ENCODE results near the gene MCM9.

The MCM9 gene

DNA sequence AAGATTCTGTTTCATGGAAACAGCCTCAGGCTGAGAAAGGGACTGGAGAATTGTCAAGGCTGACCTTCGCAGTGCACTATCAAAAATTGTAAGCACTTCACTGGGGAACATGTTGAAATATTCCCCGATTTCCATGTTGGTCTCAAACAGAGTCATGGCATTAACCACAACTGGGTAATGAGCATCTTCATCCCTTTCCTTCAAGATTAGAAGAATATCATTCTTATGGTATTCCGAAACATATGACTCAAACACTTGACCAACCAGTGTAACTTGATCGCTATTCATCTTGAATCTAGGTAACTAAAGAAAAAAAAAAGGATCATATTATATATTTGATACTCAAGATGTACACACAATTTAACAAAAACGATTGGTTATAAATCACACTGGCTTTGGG, 3.5 kb downstream of the MCM9 start:
- no peak for DNase-seq

DNA sequence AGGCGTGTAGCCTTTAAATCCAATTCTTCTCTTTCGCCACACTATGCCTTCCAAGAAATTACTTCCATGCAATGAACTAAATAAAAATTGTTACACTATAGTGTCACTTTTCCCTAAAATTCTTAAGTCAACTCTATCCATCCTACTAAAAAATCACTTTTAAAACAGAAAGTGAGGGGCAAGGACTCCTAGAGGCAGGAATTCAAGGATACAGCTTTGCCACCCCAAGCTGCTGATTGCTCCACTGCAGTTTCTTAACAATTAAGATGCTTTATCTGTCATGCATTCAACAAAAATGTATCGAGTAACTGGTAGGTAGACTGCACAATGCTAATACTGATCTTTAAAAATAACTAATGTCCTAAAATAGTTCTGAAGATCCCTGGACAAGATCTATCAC, 4.3 kb downstream of the MCM9 start:
- DNase-seq: no peak

DNA sequence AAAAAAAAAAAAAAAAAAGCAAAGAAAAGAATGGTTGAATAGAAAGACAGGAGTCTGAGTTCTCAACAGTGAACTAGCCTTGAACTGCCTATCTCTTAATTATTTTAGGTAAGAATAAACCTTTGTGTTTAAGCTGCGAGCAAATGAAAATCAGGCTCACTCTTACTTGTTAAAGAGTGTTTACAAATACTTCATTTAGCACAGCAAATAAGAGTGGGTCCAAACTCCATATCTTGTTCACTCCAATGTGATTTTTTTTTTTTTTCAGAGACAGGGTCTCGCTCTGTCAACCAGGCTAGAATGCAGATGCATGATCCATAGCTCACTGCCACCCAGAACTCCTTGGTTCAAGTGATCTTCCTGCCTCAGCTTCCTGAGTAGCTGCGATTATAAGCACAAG, 11.9 kb downstream of the MCM9 start:
- no peak for DNase-seq

- DNase-seq: no peak
Measured at GRCh38 chr6:118921084-118921483, 13.9 kb downstream of the MCM9 start.

DNA sequence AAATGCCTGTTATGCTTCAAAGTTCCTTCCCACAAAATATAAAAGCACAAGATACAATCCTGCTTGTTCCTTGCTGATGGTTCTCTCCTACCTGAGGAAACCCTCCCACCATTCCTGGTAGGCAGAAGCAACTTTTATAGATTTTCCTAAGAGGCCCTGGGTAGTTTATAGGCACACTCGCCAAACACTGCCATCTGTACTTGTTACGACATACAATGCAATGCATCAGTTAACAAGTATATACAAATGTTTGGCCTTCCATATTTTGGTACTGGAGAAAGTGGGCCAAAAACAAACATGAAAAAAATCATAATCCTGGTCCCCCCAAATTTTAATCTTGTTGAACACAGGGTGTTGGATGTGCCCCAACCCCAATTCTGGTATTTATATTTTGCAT, 16.6 kb downstream of the MCM9 start:
- no peak for DNase-seq

DNA sequence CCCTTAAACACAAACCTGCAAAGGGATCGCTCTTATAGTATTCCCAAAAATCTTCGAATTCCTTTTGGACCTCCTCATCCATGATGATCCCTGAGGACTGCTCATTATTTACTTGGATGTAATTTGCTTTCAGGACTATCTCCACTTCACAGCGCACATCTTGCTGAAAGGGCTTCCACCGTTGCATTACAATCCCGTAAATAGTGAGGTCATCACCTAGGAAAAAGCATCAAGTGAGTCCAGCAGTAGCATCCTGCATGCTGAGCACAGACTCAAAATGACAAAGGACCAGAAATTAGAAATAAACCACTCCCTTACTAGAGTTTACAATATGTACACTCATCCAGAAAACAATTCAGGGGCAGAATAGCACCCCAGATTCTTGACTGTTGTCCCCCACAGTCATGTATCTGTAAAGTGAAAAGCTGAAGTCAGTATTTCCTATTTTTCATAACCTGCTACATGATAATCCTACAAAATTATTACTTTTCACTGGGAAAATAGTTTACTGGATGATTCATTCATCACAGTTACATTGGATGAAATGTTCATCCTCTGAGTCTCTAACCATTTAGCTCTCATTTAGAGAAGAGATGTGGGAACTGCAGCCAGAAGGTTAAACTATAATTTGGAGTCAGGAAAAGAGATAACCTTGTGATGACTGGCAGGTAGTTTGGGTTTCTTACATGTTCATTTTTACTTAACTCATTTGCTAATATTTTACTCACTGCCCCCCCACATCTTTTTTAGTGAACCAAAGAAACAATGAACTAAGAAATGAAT, 17.2 kb downstream of the MCM9 start:
- DNase-seq: no peak

- no peak for DNase-seq
Measured at GRCh38 chr6:118914598-118914997, 20.4 kb downstream of the MCM9 start.

DNA sequence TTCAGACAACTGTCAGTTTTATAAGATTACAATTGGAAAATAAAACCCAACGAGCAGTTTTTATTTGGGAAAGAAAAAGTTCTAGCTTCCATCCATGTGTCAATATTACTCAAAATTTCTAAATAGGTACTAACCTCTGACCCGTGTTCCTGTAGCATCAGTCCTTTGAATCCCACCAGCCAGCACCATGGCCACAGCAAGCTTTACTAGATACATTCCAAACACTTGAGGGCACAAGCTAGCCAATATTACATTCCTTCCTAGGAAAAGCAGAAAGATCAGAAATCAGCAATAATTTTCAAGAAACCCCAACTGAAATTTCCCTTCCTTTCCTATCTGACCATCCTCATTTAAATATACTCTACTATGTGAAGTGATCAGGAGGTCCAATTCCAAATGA, 21.8 kb downstream of the MCM9 start:
- no peak for DNase-seq

DNA sequence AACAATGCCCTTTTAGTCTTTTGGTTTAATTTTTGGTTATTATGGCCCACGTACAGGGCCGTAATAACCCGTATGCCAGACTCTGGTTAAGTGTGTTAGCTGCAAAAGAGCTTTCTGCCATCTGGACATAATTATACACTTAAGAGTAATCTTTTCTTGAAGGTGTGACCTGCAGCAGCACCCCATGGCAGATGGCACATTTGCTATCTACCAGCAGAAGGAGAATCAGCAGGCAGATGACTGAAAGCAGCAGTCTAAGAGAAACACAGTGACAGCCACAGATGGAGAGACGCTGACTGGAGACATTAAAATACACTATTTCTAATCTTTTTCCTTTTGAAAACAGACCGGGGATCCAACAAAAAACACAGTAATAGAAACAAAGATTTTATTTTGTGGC, 22.3 kb downstream of the MCM9 start:
- DNase-seq: no peak

- DNase-seq: no peak
Measured at GRCh38 chr6:118908441-118908840, 26.5 kb downstream of the MCM9 start.

DNA sequence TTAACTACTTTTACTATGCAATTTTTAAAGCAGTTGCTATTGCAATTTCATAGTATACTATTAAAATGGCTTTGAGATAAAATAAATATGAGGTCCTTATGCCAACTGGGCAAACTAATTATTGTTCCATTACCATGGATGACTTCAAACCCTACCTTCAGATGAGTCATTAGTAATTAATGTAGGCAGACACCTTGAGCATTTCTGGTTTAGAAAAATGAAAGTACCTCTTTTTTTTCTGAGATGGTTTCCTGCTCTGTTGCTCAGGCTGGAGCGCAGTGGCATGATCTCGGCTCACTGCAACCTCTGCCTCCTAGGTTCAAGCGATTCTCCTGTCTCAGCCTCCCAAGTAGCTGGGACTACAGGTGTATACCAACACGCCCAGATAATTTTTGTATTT, 29.1 kb downstream of the MCM9 start:
- no peak for DNase-seq

- no peak for DNase-seq
Measured at GRCh38 chr6:118905084-118905483, 29.9 kb downstream of the MCM9 start.

GRCh38 chr6:118903691-118904090, 31.3 kb downstream of the MCM9 start:
- DNase-seq: no peak

- DNase-seq: no peak
Measured at GRCh38 chr6:118903138-118903537, 31.8 kb downstream of the MCM9 start.

- DNase-seq: no peak
Measured at GRCh38 chr6:118902726-118903125, 32.2 kb downstream of the MCM9 start.

- DNase-seq: no peak
Measured at GRCh38 chr6:118899948-118900347, 35.0 kb downstream of the MCM9 start.

DNA sequence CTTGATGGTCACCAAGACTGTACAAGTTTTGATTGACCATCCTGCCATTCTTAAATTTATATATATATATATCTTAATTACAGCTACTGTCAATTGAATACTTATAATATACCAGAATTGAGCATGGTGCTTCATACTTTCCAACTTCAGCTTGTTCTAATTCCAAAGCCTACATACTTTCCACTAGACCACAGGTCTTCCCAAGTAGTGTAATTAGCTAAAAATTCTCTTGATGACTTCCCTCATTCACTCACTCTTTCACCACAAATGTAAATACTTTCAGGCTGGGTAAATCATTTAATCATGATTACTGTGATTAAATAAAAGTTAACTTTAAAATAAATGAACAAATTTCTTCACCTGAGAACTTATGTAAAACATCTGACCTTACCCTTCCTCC, 37.6 kb downstream of the MCM9 start:
- DNase-seq: no peak

GRCh38 chr6:118896339-118897136, 38.4 kb downstream of the MCM9 start:
- no peak for DNase-seq

- no peak for DNase-seq
Measured at GRCh38 chr6:118895859-118896258, 39.1 kb downstream of the MCM9 start.

- no peak for DNase-seq
Measured at GRCh38 chr6:118895261-118895560, 39.7 kb downstream of the MCM9 start.

- DNase-seq: peak; percentile 24 to 49 (median 41)
Measured at GRCh38 chr6:118894425-118895260, 40.3 kb downstream of the MCM9 start.

GRCh38 chr6:118893807-118894424, 41.0 kb downstream of the MCM9 start, which contains the start of gene ASF1A:
TSS of gene ASF1A (plus strand) at chr6:118894152. CDS start at chr6:118894414, 262 bp downstream.
- peak; percentile 82 to 92 (median 86) for DNase-seq

Data from activated CD4-positive, CD25-positive, alpha-beta regulatory T cell (primary cell).